H1 (cell line): ENCODE results near the gene SMIM23. TPM values are rescaled to one million over a fixed set of nuclear protein-coding genes. Genes with fewer than 3 reads are reported as not detected.
A peak's percentile ranks its signal among the peaks of the same experiment; 100 is the strongest.

Source experiments
- CTCF ChIA-PET: fragments of 300-600 bp; sonication (Branson Sonifier 250); formaldehyde crosslinking; loops from one replicate; lab custom pipeline; 2021; ENCODE audit not compliant: partially characterized antibody; lab: Charles Lee
- POLR2A ChIA-PET: fragments of 300-600 bp; sonication (Branson Sonifier 250); formaldehyde crosslinking; loops from one replicate; lab custom pipeline; 2021; ENCODE audit warnings: inconsistent platforms; ENCODE audit not compliant: partially characterized antibody; lab: Charles Lee
- DNase-seq, 2 experiments: peaks; one replicate each; pipeline versions ENCODE4 v3.0.0 to v3.0.0-alpha.2; 2010 to 2022; ENCODE audit warnings: low spot score in 2 of 2, low read depth in 1 of 2, mixed read lengths in 1 of 2
- FAIRE-seq: peaks from 2 replicates; lab custom pipeline; 2011; peaks lifted over from hg19 to GRCh38; lab: Jason Lieb, UNC
- H2AFZ ChIP-seq: 2 replicates; pipeline ENCODE4 v1.8.1; 2012; ENCODE audit warnings: low read length, inconsistent platforms
- H2AK5ac ChIP-seq: 2 replicates; pipeline ENCODE4 v1.6.1; 2013; ENCODE audit warnings: low read depth, low read length
- H2BK120ac ChIP-seq: replicated peaks from 2 replicates; pipeline ENCODE3; 2013; ENCODE audit warnings: low read depth, low read length, inconsistent platforms
- H2BK12ac ChIP-seq: 2 replicates; pipeline ENCODE4 v1.6.1; 2013; ENCODE audit warnings: low read depth, low read length
- H2BK15ac ChIP-seq: 2 replicates; pipeline ENCODE4 v1.6.1; 2013; ENCODE audit warnings: low read length
- H2BK20ac ChIP-seq: 2 replicates; pipeline ENCODE4 v1.6.1; 2013; ENCODE audit warnings: low read length
- H2BK5ac ChIP-seq: 2 replicates; pipeline ENCODE4 v1.6.1; 2013; ENCODE audit warnings: low read depth, low read length
- H3K14ac ChIP-seq: 2 replicates; pipeline ENCODE4 v1.6.1; 2013; ENCODE audit warnings: inconsistent platforms; ENCODE audit not compliant: insufficient read length
- H3K18ac ChIP-seq: 2 replicates; pipeline ENCODE4 v1.6.1; 2013; ENCODE audit warnings: low read length; ENCODE audit errors: extremely low read depth
- H3K23ac ChIP-seq: 2 replicates; pipeline ENCODE4 v1.6.1; 2013; ENCODE audit warnings: inconsistent platforms; ENCODE audit not compliant: insufficient read length
- H3K23me2 ChIP-seq: 2 replicates; pipeline ENCODE4 v1.6.1; 2013; ENCODE audit warnings: low read depth, low read length
- H3K27ac ChIP-seq: 2 replicates; pipeline ENCODE4 v1.6.1; 2011; ENCODE audit warnings: low read depth, low read length, inconsistent platforms
- H3K27me3 ChIP-seq, 4 experiments: replicated peaks in 1 of 4; 1 replicate in 1 of 4; 2 replicates in 3 of 4; pipeline versions ENCODE4 v1.6.1 to v1.8.1; 2011 to 2013; ENCODE audit warnings: low read length in 3 of 4, mild to moderate bottlenecking in 3 of 4, inconsistent platforms in 2 of 4, mixed read lengths in 2 of 4, moderate library complexity in 1 of 4; ENCODE audit not compliant: control insufficient read depth in 3 of 4, insufficient read depth in 3 of 4; ENCODE audit errors: extremely low read depth in 1 of 4
- H3K36me3 ChIP-seq, 4 experiments: 2 replicates each; pipeline versions ENCODE4 v1.6.1 to v1.8.1; 2011 to 2013; ENCODE audit warnings: mild to moderate bottlenecking in 4 of 4, low read length in 3 of 4, moderate library complexity in 2 of 4, control low read depth in 1 of 4, inconsistent platforms in 1 of 4; ENCODE audit not compliant: insufficient read depth in 4 of 4, control insufficient read depth in 2 of 4
- H3K4ac ChIP-seq: replicated peaks from 2 replicates; pipeline ENCODE3; 2013; ENCODE audit warnings: low read length, low read depth, mixed read lengths, inconsistent platforms; ENCODE audit not compliant: insufficient read length
- H3K4me1 ChIP-seq, 4 experiments: replicated peaks in 1 of 4; 1 replicate in 1 of 4; 2 replicates in 3 of 4; pipeline versions ENCODE4 v1.6.1 to v1.8.1; 2011 to 2013; ENCODE audit warnings: low read length in 3 of 4, inconsistent platforms in 2 of 4, mixed read lengths in 1 of 4; ENCODE audit not compliant: insufficient read depth in 4 of 4, control insufficient read depth in 3 of 4
- H3K4me2 ChIP-seq, 2 experiments: 2 replicates each; pipeline versions ENCODE4 v1.6.1 to v1.8.1; 2011 to 2013; ENCODE audit warnings: low read depth in 2 of 2, low read length in 2 of 2, control low read depth in 1 of 2, inconsistent platforms in 1 of 2, mild to moderate bottlenecking in 1 of 2; ENCODE audit not compliant: insufficient read depth in 1 of 2
- H3K4me3 ChIP-seq, 4 experiments: fragments of 200-600, 300-600 bp in 1 of 4; sonication (generic), shearing (Covaris generic), sonication (Bioruptor Twin) in 1 of 4; 2 replicates each; pipeline versions ENCODE4 v1.5.1 to v1.8.1; 2011 to 2016; ENCODE audit warnings: low read length in 4 of 4, low read depth in 3 of 4, control low read depth in 2 of 4, inconsistent platforms in 2 of 4, mild to moderate bottlenecking in 2 of 4, mixed read lengths in 1 of 4, moderate library complexity in 1 of 4; ENCODE audit not compliant: insufficient read depth in 2 of 4; ENCODE audit errors: extremely low read depth in 1 of 4
- H3K56ac ChIP-seq: replicated peaks from 2 replicates; pipeline ENCODE3; 2013; ENCODE audit warnings: low read depth, mild to moderate bottlenecking, mixed read lengths, low read length, inconsistent platforms; ENCODE audit not compliant: insufficient read length
- H3K79me1 ChIP-seq: 2 replicates; pipeline ENCODE4 v1.6.1; 2013; ENCODE audit warnings: low read depth, low read length, control low read depth
- H3K79me2 ChIP-seq, 2 experiments: 2 replicates each; pipeline versions ENCODE4 v1.6.1 to v1.8.1; 2012 to 2013; ENCODE audit warnings: low read length in 2 of 2, mild to moderate bottlenecking in 2 of 2, inconsistent platforms in 1 of 2; ENCODE audit not compliant: insufficient read depth in 2 of 2, control insufficient read depth in 1 of 2
- H3K9ac ChIP-seq, 4 experiments: replicated peaks in 1 of 4; 1 replicate in 1 of 4; 2 replicates in 3 of 4; pipeline versions ENCODE4 v1.6.1 to v1.8.1; 2011 to 2013; ENCODE audit warnings: low read depth in 3 of 4, low read length in 3 of 4, control low read depth in 2 of 4, mild to moderate bottlenecking in 2 of 4, moderate library complexity in 2 of 4, inconsistent platforms in 1 of 4; ENCODE audit errors: extremely low read depth in 1 of 4
- H3K9me3 ChIP-seq, 2 experiments: 2 replicates each; pipeline versions ENCODE4 v1.6.1 to v1.8.1; 2012 to 2013; ENCODE audit warnings: mild to moderate bottlenecking in 2 of 2, moderate library complexity in 2 of 2, control low read depth in 1 of 2, inconsistent platforms in 1 of 2, low read depth in 1 of 2, low read length in 1 of 2, mixed read lengths in 1 of 2; ENCODE audit not compliant: insufficient read depth in 2 of 2
- H4K20me1 ChIP-seq, 2 experiments: replicated peaks in 1 of 2; 2 replicates each; pipeline versions ENCODE3 to v1.8.1; 2011 to 2013; ENCODE audit warnings: inconsistent platforms in 2 of 2, low read length in 2 of 2, mild to moderate bottlenecking in 1 of 2; ENCODE audit not compliant: insufficient read depth in 2 of 2, control insufficient read depth in 1 of 2
- H4K5ac ChIP-seq: 2 replicates; pipeline ENCODE4 v1.6.1; 2013; ENCODE audit warnings: low read length, low read depth, mixed read lengths, inconsistent platforms; ENCODE audit not compliant: insufficient read length
- H4K8ac ChIP-seq: 2 replicates; pipeline ENCODE4 v1.8.0; 2013; ENCODE audit warnings: mild to moderate bottlenecking, moderate library complexity, low read length, inconsistent platforms; ENCODE audit not compliant: insufficient read depth; ENCODE audit errors: extremely low read depth
- H4K91ac ChIP-seq: replicated peaks from 2 replicates; pipeline ENCODE3; 2013; ENCODE audit warnings: low read length, mixed read lengths, inconsistent platforms; ENCODE audit not compliant: insufficient read length
- BACH1 ChIP-seq: IDR thresholded peaks from 2 replicates; pipeline ENCODE4 v1.6.1; 2012; ENCODE audit warnings: low read length, improper control_type of control experiment
- EGR1 ChIP-seq: IDR thresholded peaks from 2 replicates; pipeline ENCODE4 v1.6.1; 2011; ENCODE audit warnings: low read depth, low read length, borderline replicate concordance
- JUND ChIP-seq: IDR thresholded peaks from 2 replicates; pipeline ENCODE4 v1.6.1; 2011; ENCODE audit warnings: mild to moderate bottlenecking, improper control_type of control experiment, low read length
- WGBS, 2 experiments: shearing (Covaris generic) in 1 of 2; methylation state at CpG; one replicate each; pipeline versions ENCODE4 v1.1.6 to v1.1.7; 2013 to 2015; ENCODE audit warnings: low lambda C conversion rate in 2 of 2, mixed read lengths in 2 of 2, inconsistent platforms in 1 of 2, low coverage in 1 of 2, missing lambda C conversion rate in 1 of 2; ENCODE audit not compliant: insufficient replicate concordance in 2 of 2, insufficient coverage in 1 of 2, insufficient read length in 1 of 2; ENCODE audit errors: extremely low coverage in 1 of 2, missing lambda C conversion rate in 1 of 2; 5-methylcytosine and 5-hydroxymethylcytosine counted together
- polyA plus RNA-seq, 7 experiments: library from polyadenylated mRNA; depleted of rRNA in 3 of 7; stranded (reverse) in 5 of 7; unstranded in 2 of 7; fragments of >200 nt in 5 of 7; fragments of 200-250 nt in 2 of 7; gene quantifications; 1 replicate in 5 of 7; 2 replicates in 1 of 7; 4 replicates in 1 of 7; pipeline versions ENCODE4 v1.2.1 to v1.2.3, GENCODE V29; 2011 to 2013; ENCODE audit warnings: missing spikeins in 2 of 7, mixed read lengths in 2 of 7
- total RNA-seq: library from RNA; stranded (reverse); fragmentation: NEBNext Ultra II Directional; extraction: Animal tissue kit (Norgen Biotek cat#: 25700); gene quantifications from 2 replicates; pipeline ENCODE4 v1.2.1, GENCODE V29; 2021

The SMIM23 gene
- total and polyA plus RNA-seq, 2 of the 8 experiments (the other 6 are each of a cell fraction or from before 2014, with no cell fraction given): not detected

DNA sequence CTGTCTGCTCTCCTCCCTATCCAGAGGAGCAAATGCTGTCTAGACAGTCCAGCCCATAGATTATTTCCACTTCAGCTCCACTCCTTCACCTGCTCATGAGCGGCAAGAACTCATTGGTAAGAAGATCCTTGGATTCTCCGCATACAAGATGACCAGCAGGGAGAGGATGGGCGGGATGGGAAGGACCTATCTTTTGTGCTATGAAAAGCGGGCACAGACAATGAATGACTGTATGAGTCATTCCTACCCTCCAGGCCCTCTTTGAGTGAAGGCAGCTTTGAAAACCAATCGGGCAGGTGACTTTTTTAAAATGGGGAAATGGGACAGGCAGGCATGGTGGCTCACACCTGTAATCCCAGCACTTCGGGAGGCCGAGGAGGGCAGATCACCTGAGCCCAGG, 49.4 kb downstream of the SMIM23 start:
- TF ChIP-seq JUND (0 out of 2 replicates have a peak, but pooled peaks have one; percentile 26), BACH1 (no peak), EGR1 (no peak)
- WGBS, 2 experiments: 71% methylated on average over 7 of the region's 7 CpGs; no CpG with 5 or more reads in 1 of the 2 experiments

More for the DNA sequence above, 49.4 kb downstream of the SMIM23 start:
- H3K14ac ChIP-seq: no peak overlapping the region
- no peak overlapping the region for H3K56ac ChIP-seq
- no peak overlapping the region for H2AFZ ChIP-seq
- H3K4me1 ChIP-seq: no peaks in the 10 kb centered on the region
- peaks cover 0 to 6% of the 10 kb centered on the region in 2 experiments; a peak in 1 of 4 replicates for H3K9me3 ChIP-seq
- no peak overlapping the region for H3K23ac ChIP-seq
- H3K27me3 ChIP-seq: no peaks in the 10 kb centered on the region
- ChIA-PET POLR2A (no interaction called here), CTCF (interaction anchor here (0.6 to 2.3 kb wide), 7 partner anchors 9 to 353 kb away, joined by 3 to 6 read pairs (median 3); no protein-coding TSS in a partner anchor)
- H3K36me3 ChIP-seq: no peaks in the 10 kb centered on the region
- H2BK12ac ChIP-seq: no peak overlapping the region
- H3K27ac ChIP-seq: no peak overlapping the region
- H3K79me2 ChIP-seq: no peaks in the 10 kb centered on the region
- no peak overlapping the region for H3K4me2 ChIP-seq
- FAIRE-seq: no peak
- no peak overlapping the region for H3K18ac ChIP-seq
- H2BK5ac ChIP-seq: no peak overlapping the region
- H3K23me2 ChIP-seq: no peaks in the 10 kb centered on the region
- no peak overlapping the region for H3K9ac ChIP-seq
- DNase-seq: no peak
- no peak overlapping the region for H4K8ac ChIP-seq
- H2BK20ac ChIP-seq: no peak overlapping the region
- H4K91ac ChIP-seq: no peak overlapping the region
- H4K5ac ChIP-seq: no peak overlapping the region
- H3K4me3 ChIP-seq: no peak overlapping the region
- no peak overlapping the region for H3K4ac ChIP-seq
- no peaks in the 10 kb centered on the region for H4K20me1 ChIP-seq
- no peak overlapping the region for H2BK15ac ChIP-seq
- H3K79me1 ChIP-seq: no peaks in the 10 kb centered on the region; the same call in 1 of the 2 replicates
- no peak overlapping the region for H2AK5ac ChIP-seq
- H2BK120ac ChIP-seq: no peak overlapping the region
